Measurements from ENCODE around the gene NCAM2. TPM values are rescaled to one million over a fixed set of nuclear protein-coding genes. Genes with fewer than 3 reads are reported as not detected.
A peak's percentile ranks its signal among the peaks of the same experiment; 100 is the strongest.

The NCAM2 gene
- total RNA-seq, 1 experiment from 2014 or later: 2.4 TPM

DNA sequence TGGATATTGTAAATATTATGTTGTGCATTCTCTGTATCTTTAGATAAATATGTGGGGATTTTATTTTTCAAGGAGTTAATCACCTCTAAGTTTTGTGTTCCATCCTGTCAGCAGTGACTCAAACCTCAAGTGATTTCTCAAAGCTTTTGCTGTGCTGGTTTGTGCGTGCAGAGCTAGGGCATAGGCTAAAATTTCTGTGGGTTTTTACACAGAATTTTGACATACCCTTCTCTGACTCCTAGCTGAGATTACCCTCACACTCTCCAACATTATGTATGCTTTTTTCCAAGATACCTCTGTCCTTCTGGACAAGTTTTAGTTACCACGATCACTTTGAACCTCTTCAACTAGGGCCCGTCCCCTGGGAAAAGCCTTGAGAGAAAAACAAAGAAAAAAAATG lies 384.9 kb downstream of the NCAM2 start:
- intact Hi-C loops (cut with micrococcal nuclease): no loop called here
- no peak overlapping the region for H3K27ac ChIP-seq (ENCODE audit: low read length)
- H3F3A ChIP-seq (ENCODE audit: low read length, unreplicated experiment): no peaks in the 10 kb centered on the region
- ATAC-seq: no peak
- CTCF ChIA-PET: no interaction called here
- POLR2A ChIA-PET (ENCODE audit: unreplicated experiment): no interaction called here
- no peaks in the 10 kb centered on the region for H4K20me1 ChIP-seq (ENCODE audit: low read length)
- no peaks in the 10 kb centered on the region for H3K9me2 ChIP-seq (replicated peaks; ENCODE audit: low read length)
- peak overlapping the region; percentile 13; the same call in 1 of the 2 replicates for H3K9ac ChIP-seq (ENCODE audit: low read length)
- peak overlapping the region; percentile 46 for H2AFZ ChIP-seq (ENCODE audit: low read length)
- no peak for DNase-seq
- 0 out of 2 replicates have a peak, but pooled peaks cover 1% of the 10 kb centered on the region for H3K9me3 ChIP-seq (ENCODE audit: low read length)
- TF ChIP-seq EZH2phosphoT487 (IDR thresholded peaks at IDR 0.05; ENCODE audit: borderline replicate concordance, low read length) (no peak), CTCF (conservative IDR thresholded peaks at IDR 0.05; ENCODE audit: low read depth, low read length) (no peak), EZH2 (IDR thresholded peaks at IDR 0.05; ENCODE audit: low read length, unreplicated experiment) (no peak)
- no peaks in the 10 kb centered on the region for H3K36me3 ChIP-seq (ENCODE audit: low read depth, low read length)
- H3K4me1 ChIP-seq (ENCODE audit: insufficient read depth, low read length): no peaks in the 10 kb centered on the region
- no peaks in the 10 kb centered on the region for H3K79me2 ChIP-seq (ENCODE audit: low read length)
- BruUV-seq (replicated peaks): no TSS peak
- no peaks in the 10 kb centered on the region for H3K27me3 ChIP-seq (ENCODE audit: low read length)
- 0 out of 2 replicates have a peak overlapping the region, but pooled peaks have one; percentile 7 for H3K4me3 ChIP-seq (ENCODE audit: low read length)
- peak overlapping the region; percentile 41 for H3K4me2 ChIP-seq (ENCODE audit: low read length)

DNA sequence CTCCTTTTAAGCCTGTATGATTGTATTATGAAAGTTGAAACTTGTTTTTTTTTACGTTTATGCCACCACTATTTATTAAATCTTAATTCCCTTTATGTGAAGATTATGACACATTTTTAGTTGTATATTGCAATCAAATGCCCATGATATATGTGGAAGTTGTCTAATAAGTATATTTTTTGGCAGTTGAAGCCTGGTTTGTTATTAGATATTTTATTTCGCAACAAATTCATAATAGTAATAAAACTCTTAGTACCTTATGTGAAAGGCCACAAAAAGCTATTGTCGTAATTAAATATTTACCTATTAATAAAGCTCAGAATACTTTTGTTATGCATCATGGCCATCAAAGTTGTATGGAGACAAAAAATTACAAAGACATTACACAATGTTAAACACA lies 386.8 kb downstream of the NCAM2 start:
- no peaks in the 10 kb centered on the region for H3K9me3 ChIP-seq (ENCODE audit: low read length)
- ATAC-seq (no peak), DNase-seq (no peak)
- BruUV-seq (replicated peaks): no TSS peak
- no peak overlapping the region for H3K4me2 ChIP-seq (ENCODE audit: low read length)
- no peaks in the 10 kb centered on the region for H3K27me3 ChIP-seq (ENCODE audit: low read length)
- intact Hi-C loops (cut with micrococcal nuclease): no loop called here
- H3K79me2 ChIP-seq (ENCODE audit: low read length): no peaks in the 10 kb centered on the region
- H4K20me1 ChIP-seq (ENCODE audit: low read length): no peaks in the 10 kb centered on the region
- no peak overlapping the region for H3K9ac ChIP-seq (ENCODE audit: low read length)
- no peak overlapping the region for H3K4me3 ChIP-seq (ENCODE audit: low read length)
- no peaks in the 10 kb centered on the region for H3K9me2 ChIP-seq (replicated peaks; ENCODE audit: low read length)
- no peaks in the 10 kb centered on the region for H3K36me3 ChIP-seq (ENCODE audit: low read depth, low read length)
- H3F3A ChIP-seq (ENCODE audit: low read length, unreplicated experiment): no peaks in the 10 kb centered on the region
- ChIA-PET CTCF (no interaction called here), POLR2A (ENCODE audit: unreplicated experiment) (no interaction called here)
- no peak overlapping the region for H2AFZ ChIP-seq (ENCODE audit: low read length)
- H3K4me1 ChIP-seq (ENCODE audit: insufficient read depth, low read length): no peaks in the 10 kb centered on the region
- TF ChIP-seq EZH2 (IDR thresholded peaks at IDR 0.05; ENCODE audit: low read length, unreplicated experiment): no peak
- TF ChIP-seq CTCF (conservative IDR thresholded peaks at IDR 0.05; ENCODE audit: low read depth, low read length): no peak
- TF ChIP-seq EZH2phosphoT487 (IDR thresholded peaks at IDR 0.05; ENCODE audit: borderline replicate concordance, low read length): no peak
- no peak overlapping the region for H3K27ac ChIP-seq (ENCODE audit: low read length)

DNA sequence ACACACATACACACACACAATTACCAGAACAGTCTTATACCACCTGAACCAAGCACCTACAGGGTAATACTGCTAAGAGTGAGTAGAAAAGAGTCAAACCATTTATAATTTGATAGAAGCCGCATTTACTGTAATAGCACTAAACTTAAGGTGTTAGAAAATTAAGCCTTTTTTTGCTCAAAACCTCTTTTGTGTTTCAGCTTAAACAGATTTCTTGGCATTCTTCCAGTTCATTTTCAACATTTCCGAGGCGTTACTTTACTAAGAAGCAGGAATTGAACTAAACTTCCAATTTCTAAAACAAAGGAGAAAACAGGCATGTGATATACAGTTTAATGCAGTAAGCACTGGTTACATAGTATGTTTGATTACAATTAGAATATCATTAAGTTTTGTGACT lies 387.2 kb downstream of the NCAM2 start:
- Histone ChIP-seq H2AFZ (ENCODE audit: low read length) (no peak overlapping the region), H4K20me1 (ENCODE audit: low read length) (no peaks in the 10 kb centered on the region), H3K9me3 (ENCODE audit: low read length) (no peaks in the 10 kb centered on the region; the same call in 1 of the 2 replicates), H3K27me3 (ENCODE audit: low read length) (no peaks in the 10 kb centered on the region), H3F3A (ENCODE audit: low read length, unreplicated experiment) (no peaks in the 10 kb centered on the region), H3K79me2 (ENCODE audit: low read length) (no peaks in the 10 kb centered on the region), H3K4me1 (ENCODE audit: insufficient read depth, low read length) (no peaks in the 10 kb centered on the region), H3K4me3 (ENCODE audit: low read length) (no peak overlapping the region), H3K27ac (ENCODE audit: low read length) (no peak overlapping the region), H3K4me2 (ENCODE audit: low read length) (no peak overlapping the region), H3K9ac (ENCODE audit: low read length) (no peak overlapping the region), H3K9me2 (replicated peaks; ENCODE audit: low read length) (no peaks in the 10 kb centered on the region), H3K36me3 (ENCODE audit: low read depth, low read length) (no peaks in the 10 kb centered on the region)
- no peak for ATAC-seq
- ChIA-PET POLR2A (ENCODE audit: unreplicated experiment) (no interaction called here), CTCF (no interaction called here)
- TF ChIP-seq EZH2 (IDR thresholded peaks at IDR 0.05; ENCODE audit: low read length, unreplicated experiment): no peak
- TF ChIP-seq CTCF (conservative IDR thresholded peaks at IDR 0.05; ENCODE audit: low read depth, low read length): no peak
- TF ChIP-seq EZH2phosphoT487 (IDR thresholded peaks at IDR 0.05; ENCODE audit: borderline replicate concordance, low read length): no peak
- BruUV-seq (replicated peaks): no TSS peak
- DNase-seq: no peak
- intact Hi-C loops (cut with micrococcal nuclease): no loop called here

Measured in PC-3 (cell line).